ENCODE data around the gene FGF9.

- TF ChIP-seq, protein P1, sequence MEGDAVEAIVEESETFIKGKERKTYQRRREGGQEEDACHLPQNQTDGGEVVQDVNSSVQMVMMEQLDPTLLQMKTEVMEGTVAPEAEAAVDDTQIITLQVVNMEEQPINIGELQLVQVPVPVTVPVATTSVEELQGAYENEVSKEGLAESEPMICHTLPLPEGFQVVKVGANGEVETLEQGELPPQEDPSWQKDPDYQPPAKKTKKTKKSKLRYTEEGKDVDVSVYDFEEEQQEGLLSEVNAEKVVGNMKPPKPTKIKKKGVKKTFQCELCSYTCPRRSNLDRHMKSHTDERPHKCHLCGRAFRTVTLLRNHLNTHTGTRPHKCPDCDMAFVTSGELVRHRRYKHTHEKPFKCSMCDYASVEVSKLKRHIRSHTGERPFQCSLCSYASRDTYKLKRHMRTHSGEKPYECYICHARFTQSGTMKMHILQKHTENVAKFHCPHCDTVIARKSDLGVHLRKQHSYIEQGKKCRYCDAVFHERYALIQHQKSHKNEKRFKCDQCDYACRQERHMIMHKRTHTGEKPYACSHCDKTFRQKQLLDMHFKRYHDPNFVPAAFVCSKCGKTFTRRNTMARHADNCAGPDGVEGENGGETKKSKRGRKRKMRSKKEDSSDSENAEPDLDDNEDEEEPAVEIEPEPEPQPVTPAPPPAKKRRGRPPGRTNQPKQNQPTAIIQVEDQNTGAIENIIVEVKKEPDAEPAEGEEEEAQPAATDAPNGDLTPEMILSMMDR (IDR thresholded peaks at IDR 0.05; ENCODE audit: low read depth, low read length): no peak
- TF ChIP-seq POLR2A (IDR thresholded peaks at IDR 0.05; ENCODE audit: extremely low read depth, insufficient read length): no peak
Measured at GRCh38 chr13:21674490-21675009, 3.7 kb downstream of the FGF9 start.

Measured in NB4 (cell line).